ENCODE results near the gene TNS3.

Gene TNS3

GRCh38 chr7:47357361-47357760 is 224.6 kb downstream of the TNS3 start:
- DNase-seq (ENCODE audit: insufficient read length, low spot score), result no peak
- no peak for FAIRE-seq
- TF ChIP-seq, protein P1, sequence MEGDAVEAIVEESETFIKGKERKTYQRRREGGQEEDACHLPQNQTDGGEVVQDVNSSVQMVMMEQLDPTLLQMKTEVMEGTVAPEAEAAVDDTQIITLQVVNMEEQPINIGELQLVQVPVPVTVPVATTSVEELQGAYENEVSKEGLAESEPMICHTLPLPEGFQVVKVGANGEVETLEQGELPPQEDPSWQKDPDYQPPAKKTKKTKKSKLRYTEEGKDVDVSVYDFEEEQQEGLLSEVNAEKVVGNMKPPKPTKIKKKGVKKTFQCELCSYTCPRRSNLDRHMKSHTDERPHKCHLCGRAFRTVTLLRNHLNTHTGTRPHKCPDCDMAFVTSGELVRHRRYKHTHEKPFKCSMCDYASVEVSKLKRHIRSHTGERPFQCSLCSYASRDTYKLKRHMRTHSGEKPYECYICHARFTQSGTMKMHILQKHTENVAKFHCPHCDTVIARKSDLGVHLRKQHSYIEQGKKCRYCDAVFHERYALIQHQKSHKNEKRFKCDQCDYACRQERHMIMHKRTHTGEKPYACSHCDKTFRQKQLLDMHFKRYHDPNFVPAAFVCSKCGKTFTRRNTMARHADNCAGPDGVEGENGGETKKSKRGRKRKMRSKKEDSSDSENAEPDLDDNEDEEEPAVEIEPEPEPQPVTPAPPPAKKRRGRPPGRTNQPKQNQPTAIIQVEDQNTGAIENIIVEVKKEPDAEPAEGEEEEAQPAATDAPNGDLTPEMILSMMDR (IDR thresholded peaks at IDR 0.05; ENCODE audit: insufficient read depth, missing control alignments), result no peak

GRCh38 chr7:47356261-47356660 is 225.7 kb downstream of the TNS3 start:
- FAIRE-seq (no peak), DNase-seq (ENCODE audit: insufficient read length, low spot score) (no peak)
- TF ChIP-seq, protein P1 (IDR thresholded peaks at IDR 0.05; ENCODE audit: insufficient read depth, missing control alignments), result no peak

DNA sequence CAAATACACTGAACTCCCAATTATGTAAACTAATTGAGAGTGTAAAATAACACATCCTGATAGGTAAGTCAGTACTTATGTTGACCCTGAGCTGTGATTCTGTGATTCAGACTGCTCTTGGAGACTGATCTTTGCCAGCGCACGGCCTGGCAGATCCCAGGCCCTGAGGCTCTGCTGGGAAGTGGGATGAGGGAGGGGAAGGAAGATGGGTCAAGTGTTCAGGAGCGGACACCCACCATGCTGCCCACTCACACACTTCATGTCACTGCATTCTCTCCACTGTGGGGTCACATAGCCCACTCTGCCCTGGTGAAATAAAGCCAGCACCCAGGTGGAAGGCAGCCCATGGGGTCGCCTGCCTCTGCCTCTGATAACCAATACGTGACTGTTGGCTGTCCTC is 226.2 kb downstream of the TNS3 start:
- TF ChIP-seq, protein P1 (IDR thresholded peaks at IDR 0.05; ENCODE audit: insufficient read depth, missing control alignments), result no peak
- FAIRE-seq, result no peak

GRCh38 chr7:47354831-47355541 is 226.9 kb downstream of the TNS3 start:
- TF ChIP-seq, protein P1 (IDR thresholded peaks at IDR 0.05; ENCODE audit: insufficient read depth, missing control alignments), result no peak
- no peak for DNase-seq (ENCODE audit: insufficient read length, low spot score)
- FAIRE-seq, result no peak

More for the DNA sequence above, 226.2 kb downstream of the TNS3 start:
- DNase-seq (ENCODE audit: insufficient read length, low spot score), result no peak

GRCh38 chr7:47354071-47354470 is 227.8 kb downstream of the TNS3 start:
- no peak for DNase-seq (ENCODE audit: insufficient read length, low spot score)
- TF ChIP-seq, protein P1 (IDR thresholded peaks at IDR 0.05; ENCODE audit: insufficient read depth, missing control alignments), result no peak
- no peak for FAIRE-seq

- DNase-seq (ENCODE audit: insufficient read length, low spot score) (no peak), FAIRE-seq (no peak)
- TF ChIP-seq, protein P1 (IDR thresholded peaks at IDR 0.05; ENCODE audit: insufficient read depth, missing control alignments), result no peak
Observed at GRCh38 chr7:47352394-47352968, 229.4 kb downstream of the TNS3 start.

Data from D721Med (cell line).